ENCODE results near the gene AUTS2.
"Not testable (repeated sequence)": the region's sequence is repeated elsewhere in the genome, so short reads cannot be mapped to it uniquely, and the experiment has no call there.

Gene AUTS2

DNA sequence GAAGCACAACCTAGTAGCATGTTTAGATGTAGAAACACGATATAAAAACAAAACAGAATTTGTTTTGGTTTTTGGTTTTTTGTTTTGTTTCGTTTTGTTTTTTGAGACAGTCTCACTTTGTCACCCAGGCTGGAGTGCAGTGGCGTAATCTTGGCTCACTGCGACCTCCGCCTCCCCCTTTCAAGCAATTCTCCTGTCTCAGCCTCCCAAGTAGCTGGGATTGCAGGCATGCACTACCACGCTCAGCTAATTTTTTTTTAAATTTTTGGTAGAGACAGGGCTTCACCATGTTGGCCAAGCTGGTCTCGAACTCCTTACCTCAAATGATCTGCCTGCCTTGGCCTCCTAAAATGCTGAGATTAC is 1050.2 kb downstream of the AUTS2 start:
- DNase-seq (ENCODE audit: low read depth in 2 of 2): not testable (repeated sequence)

DNA sequence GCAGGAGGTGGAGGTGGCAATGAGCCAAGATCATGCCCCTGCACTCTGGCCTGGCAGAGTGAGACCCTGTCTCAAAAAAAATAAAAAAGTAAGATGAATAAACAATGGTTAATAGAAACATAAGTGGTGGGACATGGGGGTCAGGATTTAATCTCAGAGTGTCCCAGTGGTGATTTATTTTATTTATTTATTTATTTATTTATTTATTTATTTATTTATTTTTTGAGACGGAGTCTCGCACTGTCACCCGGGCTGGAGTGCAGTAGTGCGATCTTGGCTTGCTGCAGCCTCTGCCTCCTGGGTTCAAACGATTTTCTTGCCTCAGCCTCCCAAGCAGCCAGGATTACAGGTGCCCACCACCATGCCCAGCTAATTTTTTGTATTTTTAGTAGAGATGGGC is 1051.0 kb downstream of the AUTS2 start:
- DNase-seq (ENCODE audit: low read depth in 2 of 2): no peak

DNA sequence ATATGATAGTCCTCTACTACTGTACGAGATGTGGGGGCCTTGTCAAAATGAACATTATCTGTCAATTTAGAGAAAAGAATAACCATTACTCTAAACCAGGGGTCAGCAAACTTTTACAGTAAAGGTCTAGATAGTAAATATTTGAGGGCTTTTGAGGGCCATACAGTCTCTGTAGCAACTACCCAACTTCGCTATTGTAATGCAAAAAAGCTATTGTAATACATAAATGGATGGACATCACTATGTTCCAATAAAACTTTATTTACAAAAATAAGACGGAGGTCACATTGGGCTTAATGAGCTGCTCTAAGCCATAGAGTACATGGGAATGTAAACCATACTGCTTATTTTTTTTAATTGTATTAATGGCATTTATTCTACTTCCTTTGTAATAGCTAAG is 1055.9 kb downstream of the AUTS2 start:
- DNase-seq (ENCODE audit: low read depth in 2 of 2): no peak

DNA sequence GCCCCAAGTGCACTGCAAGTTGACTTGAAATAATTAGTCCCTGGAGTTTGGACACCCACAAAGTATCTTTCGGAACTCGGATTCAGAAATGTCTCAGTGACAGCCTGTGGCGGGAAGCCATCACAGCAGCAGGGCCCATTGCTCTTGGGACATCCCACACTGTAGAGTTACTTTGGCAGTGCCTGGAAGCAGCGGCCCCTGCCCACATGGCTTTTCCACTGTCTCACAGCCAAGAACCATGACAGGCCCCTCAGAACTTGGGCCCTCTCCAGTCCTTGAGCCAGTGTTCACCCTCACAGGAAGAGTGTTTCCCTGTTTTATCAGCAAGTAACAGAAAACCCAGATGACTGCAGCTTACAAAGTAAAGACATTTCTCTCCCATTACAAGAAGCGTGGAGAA is 1056.7 kb downstream of the AUTS2 start:
- DNase-seq (ENCODE audit: low read depth in 2 of 2): no peak

DNA sequence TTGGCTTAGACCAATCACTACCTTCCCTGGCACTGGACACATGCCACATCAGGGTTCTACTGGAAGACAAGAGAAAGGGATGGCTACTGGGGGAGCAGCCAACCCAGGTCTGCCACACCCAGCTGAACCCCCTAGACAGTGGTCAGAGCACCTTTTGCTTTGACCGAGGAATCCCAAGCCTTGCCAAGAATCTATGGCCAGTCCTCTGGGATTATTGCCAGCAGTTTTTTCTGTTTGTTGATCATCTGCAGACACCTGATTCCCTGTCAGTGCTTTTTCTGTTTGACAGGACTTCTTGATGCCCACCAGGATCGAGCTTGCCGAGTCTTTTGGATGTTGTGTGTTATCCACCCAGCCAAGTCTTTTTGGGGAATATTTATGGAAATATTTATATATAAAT is 1057.4 kb downstream of the AUTS2 start:
- DNase-seq (ENCODE audit: low read depth in 2 of 2): no peak

DNA sequence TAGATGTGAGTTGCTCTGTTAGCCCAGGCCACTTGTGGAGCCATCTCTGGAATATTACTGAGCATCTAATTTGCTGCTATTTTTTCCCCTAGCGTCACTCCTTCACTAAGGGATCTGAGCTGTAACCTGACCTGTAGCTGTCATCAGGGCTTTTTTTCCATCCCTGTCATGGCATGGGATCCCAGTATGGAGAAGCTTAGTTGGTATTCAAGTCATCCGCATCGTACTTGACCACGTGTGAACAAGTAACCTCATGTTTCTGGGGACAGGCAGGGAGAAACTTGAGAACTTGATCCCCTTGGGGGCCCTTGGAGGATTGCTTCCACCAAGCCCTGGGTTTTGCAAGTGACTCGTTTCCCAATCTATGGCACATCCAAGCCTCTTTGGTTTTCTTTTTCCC is 1059.3 kb downstream of the AUTS2 start:
- DNase-seq (ENCODE audit: low read depth in 2 of 2): no peak

DNA sequence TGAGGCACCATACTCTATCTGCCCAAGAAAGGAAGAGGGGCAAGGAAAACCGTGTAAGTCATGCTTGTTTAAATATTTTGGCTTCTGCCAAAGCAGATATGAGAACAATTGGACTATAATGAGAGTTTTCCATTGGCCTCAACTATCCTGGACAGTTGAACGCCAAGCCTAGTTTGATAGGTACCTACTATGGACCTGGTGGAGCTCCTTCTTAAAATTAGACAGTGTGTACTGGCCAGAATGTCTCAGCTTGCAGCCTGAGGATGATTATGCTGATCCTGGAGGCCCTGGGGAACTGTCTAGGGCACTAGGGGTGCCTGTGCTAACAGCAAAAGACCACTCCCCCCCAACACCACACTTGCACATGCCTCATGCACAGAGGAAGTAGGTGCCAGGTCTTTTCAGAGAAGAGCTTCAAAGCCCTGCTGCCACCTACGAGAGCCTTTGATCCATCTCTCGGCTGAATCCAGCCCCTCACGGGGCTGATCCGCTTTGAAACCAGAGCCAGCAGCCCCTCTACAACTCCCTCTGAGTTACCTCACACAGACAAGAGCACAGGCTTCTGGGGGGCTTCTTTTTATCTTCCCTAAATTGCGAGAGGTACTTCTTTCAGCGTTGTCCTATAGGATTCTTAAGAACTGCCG is 1059.8 kb downstream of the AUTS2 start:
- DNase-seq (ENCODE audit: low read depth in 2 of 2): no peak

DNA sequence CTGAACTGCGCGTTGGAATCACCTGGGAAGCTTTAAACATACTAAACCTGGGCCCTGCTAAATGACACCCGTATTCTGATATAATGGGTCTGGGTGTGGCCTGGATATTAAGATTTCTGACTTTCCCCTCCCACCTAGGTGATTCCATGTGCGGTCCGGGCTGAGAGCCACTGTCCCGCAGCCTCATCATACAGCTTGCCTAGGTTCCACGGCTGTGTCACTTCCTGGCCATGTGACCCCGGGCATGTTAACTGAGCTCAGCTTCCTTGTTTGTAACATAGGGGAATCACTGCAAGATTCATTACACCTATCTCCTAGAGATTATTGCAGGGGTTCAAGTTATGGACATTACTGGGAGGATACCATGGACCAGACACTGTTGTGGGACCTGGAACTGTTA is 1061.0 kb downstream of the AUTS2 start:
- DNase-seq (ENCODE audit: low read depth in 2 of 2): no peak

DNA sequence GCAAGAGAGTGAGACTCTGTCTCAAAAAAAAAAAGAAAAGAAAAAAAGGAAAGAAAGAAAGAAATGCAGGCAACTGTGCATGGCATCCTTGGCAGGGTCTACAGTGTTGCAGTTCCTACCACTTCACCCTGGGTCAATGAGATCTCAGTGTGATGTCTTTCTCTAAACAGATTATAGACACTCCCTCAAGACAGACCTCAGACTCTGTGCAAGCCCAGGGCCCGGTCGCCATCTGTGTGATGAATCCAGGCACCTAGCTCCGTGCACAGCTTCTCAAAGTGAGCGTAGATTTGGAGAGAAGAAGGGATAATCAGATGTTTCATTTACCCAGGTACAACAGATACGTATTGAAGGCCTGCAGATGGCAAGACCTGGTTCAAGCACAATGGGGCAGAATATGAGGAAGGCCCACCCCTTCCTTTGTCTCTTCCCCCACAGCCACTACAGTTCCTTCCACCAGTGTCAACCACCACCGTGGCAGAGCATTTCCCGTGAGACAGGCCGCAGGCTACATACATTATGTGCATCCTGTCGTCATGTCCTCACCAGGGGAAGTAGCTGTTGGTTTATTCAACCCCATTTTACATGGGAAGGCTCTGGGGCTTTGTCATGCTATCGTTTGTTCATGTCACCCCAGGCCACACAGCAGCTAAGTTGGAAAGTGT is 1062.0 kb downstream of the AUTS2 start:
- DNase-seq (ENCODE audit: low read depth in 2 of 2): no peak

DNA sequence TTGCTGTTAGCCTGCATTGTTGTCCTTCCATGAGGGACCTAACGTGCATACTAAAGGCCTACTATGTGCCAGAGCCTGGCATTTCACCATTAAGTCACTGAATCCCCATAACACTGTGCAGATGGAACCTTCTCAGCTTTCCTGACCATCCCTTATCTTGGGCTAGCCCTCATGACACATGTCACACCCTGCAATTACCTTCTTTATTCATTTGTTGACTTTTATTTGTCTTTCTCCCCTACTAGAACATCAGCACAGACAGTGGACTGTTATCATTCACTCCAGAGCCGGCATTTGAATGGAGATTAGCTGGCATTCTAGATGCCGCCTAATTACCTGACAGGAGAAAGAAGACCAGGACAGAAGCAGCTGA is 1062.5 kb downstream of the AUTS2 start:
- no peak for DNase-seq (ENCODE audit: low read depth in 2 of 2)

DNA sequence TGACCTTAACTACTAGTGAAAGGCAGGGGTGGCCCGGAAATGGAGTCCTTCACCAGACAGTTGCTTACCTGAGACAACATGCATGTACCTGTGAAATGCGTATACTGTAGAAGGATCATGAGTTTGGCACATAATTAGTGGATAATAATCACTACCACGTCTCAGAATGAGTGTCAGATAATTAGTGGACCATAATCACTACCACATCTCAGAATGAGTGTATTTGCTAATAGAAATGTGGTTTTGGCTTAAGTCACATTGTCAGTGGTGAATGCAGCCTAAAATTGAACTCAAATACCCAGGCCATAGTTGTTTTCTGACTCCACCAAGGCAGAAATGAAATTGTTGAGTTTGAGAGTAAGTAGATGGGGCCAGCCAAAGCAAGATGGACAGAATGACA is 1065.4 kb downstream of the AUTS2 start:
- DNase-seq (ENCODE audit: low read depth in 2 of 2): no peak

DNA sequence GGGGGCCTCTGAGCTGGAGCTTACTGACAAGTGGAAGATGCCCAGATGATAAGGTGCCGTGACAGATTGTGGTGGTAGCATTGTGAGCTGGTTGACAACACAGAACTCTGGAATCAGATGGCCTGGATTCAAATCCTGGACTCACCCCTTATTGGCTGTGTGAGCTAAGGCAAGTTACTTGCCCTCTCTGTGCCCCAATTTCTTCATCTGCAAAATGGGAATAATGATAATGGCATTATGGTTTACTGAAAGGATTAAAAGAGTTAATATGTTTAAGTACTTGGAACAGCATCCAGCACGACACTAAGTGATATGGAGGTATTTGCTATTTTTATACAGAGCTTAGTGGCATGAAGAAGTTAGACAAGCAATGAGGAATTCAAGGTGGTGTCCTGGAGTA is 1067.7 kb downstream of the AUTS2 start:
- DNase-seq (ENCODE audit: low read depth in 2 of 2): no peak

DNA sequence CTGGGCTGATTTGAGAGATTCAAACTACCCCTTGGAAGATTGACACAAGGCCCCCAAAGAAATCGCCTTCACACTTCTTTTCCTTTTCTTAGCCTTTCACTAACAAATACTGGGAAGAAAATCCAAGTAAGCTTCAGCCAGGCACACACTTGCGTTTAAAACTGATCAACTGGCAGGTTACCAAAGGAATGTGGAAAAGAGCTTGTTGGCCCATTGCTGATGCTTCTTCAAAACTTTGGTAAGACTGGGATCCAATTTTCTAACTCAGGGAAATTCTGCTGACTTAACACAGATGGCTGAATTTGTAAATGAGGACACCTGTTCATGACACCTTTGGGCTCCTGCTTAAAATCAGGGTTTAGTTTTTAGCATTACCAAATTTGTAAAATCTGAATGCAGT is 1069.1 kb downstream of the AUTS2 start:
- DNase-seq (ENCODE audit: low read depth in 2 of 2): no peak

DNA sequence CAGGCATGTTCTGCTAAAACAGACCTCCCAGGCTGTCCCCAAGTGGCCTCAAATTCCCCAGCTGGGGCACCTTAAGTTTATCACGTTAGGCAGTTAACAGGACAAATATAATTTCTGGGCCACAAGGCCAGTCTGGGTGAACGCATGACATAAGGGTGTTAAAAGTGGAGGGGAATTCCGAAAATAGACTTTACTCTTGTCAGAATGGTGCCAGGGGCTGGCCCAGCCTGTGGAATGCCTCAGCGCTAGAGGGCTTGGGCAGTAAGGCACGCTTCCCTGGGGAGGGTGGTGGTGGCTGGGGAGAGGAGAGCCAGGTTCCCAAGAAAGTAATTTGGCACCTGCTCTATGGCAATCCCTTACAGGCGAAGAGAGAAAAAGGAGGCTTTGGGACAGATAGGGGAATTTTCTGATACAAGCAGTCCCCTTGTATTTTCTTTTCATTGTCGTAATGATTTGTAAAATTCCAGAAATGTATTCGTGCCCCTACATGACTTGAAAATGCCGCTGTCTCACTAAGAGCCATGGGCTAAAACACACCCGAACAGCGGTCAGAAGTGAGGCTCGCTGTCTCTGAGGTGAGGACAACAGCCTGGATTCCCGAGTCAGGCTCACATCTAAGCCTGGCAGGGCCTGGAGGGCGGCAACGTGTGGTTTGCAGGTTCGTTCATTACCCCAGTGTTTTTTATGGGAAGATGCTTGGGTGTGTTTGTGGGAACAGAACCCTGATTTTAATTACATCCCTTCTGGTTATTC is 1070.5 kb downstream of the AUTS2 start:
- DNase-seq (ENCODE audit: low read depth in 2 of 2): no peak

DNA sequence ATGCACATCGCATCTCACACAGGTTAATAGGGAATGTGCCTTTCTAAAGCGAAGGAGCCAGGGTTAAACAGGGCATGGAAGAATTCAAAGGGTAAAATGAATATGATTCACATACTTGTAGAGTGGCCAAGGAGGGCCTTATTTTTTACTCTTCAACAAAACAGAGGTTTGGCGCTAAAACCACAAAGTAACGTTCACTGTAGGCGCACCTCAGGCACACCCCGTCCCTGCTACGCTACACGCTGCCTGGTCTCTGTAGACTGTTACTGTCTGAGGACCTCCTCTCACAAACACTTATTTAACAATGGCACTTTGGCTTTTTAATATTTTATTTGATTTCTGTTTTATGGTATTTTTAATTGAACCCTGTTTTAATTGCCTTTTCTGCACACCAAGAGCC is 1071.6 kb downstream of the AUTS2 start:
- DNase-seq (ENCODE audit: low read depth in 2 of 2): no peak

DNA sequence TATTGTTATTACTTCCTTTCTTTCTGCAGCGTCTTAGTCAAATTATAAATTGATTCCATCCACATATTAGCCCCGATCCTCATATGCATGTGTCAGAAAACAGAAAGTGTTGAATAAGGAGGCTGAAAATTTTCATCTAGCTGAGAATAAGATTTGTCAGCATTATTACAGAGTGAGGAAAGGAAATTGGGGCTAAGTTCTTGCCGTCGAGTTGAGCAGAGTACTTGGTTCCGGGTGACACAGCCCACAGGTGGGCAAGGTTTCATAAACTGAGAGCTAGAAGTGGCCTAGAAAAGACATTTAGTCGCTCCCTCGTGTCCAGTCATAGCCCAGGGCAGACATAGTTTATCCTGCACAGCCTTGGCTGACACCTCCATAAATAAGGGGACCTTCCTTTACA is 1072.0 kb downstream of the AUTS2 start:
- no peak for DNase-seq (ENCODE audit: low read depth in 2 of 2)

DNA sequence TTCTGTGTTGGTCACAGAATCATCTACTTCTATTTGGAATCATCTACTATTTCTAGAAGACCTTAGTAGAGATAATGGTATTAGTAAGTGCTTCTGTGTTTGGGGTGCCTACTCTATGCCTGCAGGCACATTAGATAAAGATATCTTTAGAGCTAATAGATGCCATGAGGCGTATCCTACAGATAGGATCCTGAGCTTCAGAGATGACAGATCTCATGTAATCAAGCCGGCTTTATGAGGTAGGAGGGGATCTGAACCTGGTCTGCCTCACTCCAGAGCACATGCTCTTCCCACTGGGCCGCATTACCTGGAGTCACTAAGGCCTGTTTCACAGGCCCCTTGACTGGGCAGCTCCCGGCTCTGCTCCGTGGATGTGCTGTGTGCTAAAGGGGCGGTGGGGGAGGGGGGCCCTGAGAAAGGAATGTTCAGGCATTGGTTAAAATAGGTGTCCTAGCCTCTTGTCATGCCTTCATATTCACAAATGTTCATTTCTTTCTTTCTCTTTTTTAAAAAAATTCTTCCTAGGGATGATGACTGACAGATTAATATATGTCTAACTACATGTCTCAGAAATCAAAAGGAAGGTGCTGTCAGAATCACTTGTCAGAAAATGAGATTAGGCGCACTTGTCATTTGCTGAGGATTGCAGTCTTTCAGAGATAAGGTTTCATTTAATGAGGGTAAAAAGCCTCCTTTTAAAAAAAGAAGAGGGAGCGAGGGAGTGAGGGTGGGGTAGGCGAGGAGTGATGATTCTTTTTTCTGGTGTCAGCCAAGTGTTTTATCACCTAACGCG is 1075.7 kb downstream of the AUTS2 start:
- DNase-seq (ENCODE audit: low read depth in 2 of 2): no peak

DNA sequence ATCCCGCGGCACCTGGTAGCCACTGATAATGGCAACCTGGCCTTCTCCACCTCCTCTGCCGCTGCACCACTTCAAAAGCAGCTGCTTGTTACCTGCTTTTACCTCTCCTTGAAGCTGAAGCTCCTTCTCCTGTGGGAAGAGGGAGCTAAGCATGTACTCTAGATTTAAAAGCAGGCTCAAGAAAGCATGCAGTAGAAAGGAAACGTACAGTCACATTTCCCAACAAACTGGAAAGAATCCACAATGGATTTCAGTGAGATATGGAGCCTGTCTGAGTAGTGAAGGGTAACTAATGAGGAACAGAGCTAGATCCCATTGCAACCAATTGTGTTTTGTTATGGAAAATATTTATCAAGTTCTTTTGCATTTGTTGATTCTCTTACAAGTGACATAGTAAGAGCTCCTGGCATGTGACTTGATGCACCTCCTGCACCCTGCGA is 1076.3 kb downstream of the AUTS2 start:
- no peak for DNase-seq (ENCODE audit: low read depth in 2 of 2)

DNA sequence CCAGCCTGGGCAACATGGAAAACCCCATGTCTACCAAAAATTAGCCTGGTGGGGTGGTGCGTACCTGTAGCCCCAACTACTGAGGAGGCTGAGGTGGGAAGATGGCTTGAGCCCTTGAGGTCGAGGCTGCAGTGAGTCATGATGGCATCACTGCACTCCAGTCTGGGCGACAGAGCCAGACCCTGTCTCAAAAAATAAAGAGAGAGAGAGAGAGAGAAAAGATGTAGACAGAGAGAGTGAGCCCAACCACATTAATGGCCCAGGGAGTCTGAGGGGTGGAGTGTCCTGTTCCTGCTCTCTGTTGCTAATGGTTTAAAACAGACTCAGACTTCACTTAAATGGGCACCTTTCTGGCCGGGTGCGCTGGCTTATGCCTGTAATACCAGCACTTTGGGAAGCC is 1078.0 kb downstream of the AUTS2 start:
- no peak for DNase-seq (ENCODE audit: low read depth in 2 of 2)

DNA sequence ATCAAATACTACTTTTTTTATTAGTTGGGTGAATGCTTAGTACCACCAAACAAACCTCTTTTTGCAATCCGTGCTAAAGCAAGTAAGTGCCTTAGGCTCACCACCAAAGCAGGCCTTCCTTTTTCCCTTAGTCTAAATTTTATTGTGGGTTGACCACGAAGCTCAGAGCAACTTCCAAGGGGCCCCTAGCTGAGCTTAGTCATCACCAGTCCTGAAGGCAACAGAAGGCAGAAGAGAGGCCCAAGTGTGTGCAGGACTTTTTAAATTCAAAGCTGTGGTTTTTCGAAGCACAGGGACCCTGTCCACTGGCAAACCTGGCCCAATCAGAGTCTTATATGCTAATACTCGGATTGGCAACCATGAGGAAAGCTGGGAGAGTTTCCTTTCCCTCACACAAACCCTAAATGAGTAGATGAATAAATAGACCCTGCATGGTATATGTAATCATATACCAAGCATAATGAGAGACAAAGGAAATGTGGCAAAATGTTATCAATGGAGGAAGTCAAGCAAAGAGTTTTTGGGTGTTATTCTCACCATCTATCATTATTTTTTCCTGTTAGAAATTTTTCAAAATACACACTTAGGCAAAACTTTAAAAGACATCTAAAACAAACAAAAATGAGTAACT is 1080.5 kb downstream of the AUTS2 start:
- DNase-seq (ENCODE audit: low read depth in 2 of 2): no peak

DNA sequence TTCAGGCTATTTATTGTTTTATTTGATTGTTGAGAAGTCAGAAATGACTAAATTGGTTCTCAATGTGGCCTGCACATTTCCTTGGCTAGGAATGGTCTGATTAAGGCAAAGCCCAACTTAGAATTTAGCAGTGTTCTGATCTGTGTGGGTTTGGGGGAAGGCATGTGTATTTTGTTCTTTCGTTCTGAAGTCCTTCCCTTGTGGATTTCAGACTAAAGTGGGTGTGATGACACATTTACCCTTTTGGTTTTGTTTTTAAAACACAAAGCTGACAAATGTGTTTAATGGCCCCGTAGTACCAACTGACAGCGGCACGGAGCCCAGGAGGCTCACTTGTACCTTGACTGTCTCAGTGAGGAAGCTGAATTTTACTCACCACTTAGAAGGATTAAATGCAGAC is 1081.4 kb downstream of the AUTS2 start:
- no peak for DNase-seq (ENCODE audit: low read depth in 2 of 2)

DNA sequence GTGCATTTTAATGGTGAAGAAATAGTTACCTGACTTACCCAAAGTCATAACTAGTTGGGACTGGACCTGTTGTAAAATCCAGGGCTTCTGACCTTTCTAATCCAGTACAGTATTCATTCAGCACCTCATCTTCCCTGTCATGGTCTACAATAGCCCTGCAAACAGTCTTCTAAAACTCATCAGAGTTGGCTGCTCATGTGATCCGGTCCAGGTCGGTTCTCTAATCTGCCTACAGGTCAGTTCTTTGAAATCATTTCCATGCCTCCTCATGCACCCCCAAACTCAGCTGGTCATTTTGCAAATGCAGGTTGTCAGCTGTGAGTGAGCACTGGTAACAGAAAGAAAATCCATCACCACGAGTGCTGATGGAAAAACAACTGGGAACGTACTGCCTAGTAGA is 1082.0 kb downstream of the AUTS2 start:
- no peak for DNase-seq (ENCODE audit: low read depth in 2 of 2)
